Measurements from ENCODE around the gene ISLR2.
"Not testable (repeated sequence)": the region's sequence is repeated elsewhere in the genome, so short reads cannot be mapped to it uniquely, and the experiment has no call there.

ISLR2 gene

GRCh38 chr15:74157868-74158827 lies 27.8 kb downstream of the ISLR2 start:
- no peak for DNase-seq (ENCODE audit: low read depth)

DNA sequence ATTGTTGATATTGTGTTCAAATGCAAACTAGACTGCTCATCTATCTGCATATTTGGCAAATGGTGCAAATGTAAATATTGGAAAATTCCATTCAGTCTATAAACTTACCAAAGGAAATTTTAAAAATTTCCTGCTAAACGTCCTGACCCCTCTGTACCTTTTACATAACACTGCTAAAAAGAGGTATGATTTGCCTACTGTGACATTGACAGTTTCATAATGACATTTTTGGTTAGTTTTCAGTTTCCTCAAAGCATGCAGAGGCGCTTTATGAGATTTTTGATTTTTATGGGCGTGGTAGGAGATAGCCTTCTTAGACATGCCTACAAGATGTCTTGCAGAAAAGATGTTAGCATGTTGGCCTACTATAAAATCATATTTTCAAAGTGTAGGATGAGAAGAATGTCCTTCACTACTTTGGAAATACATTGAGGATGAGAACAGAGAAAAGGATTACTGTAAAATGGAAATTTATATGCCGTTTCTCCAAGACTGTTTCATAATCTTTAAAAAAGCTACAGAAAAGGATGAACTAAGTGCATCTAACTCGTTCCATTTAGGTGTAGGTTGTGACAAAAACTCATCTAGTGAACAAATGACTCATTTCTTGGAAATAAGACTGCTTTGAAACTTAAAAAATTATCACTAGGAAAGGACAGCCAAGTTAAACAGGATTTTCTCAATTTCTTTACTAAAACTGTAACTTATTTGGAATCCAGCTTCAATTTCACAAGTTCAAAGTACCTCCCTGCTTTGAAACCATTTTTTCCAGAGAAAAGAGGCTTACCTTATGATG lies 28.7 kb downstream of the ISLR2 start:
- DNase-seq (ENCODE audit: low read depth): no peak

- no peak for DNase-seq (ENCODE audit: low read depth)
These were observed 29.4 kb downstream of the ISLR2 start for GRCh38 chr15:74159773-74160172.

DNA sequence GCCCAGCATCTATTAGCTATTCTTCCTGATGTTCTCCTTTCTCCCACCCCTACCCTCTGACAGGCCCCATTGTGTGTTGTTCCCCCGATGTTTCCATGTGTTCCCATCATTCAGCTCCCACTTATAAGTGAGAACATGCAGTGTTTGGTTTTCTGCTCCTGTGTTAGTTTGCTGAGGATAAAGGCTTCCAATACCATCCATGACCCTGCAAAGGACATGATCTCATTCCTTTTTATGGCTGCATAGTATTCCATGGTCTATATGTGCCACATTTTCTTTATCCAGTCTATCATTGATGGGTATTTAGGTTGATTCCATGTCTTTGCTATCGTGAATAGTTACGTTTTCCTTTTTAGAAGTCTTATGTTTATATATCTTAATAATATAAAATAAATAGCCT lies 30.0 kb downstream of the ISLR2 start:
- DNase-seq (ENCODE audit: low read depth): not testable (repeated sequence)

- DNase-seq (ENCODE audit: low read depth): not testable (repeated sequence)
These were observed 31.8 kb downstream of the ISLR2 start for GRCh38 chr15:74162195-74162536.

- no peak for DNase-seq (ENCODE audit: low read depth)
These were observed 35.1 kb downstream of the ISLR2 start for GRCh38 chr15:74165461-74165860.

GRCh38 chr15:74167891-74168331 lies 37.5 kb downstream of the ISLR2 start:
- no peak for DNase-seq (ENCODE audit: low read depth)

- no peak for DNase-seq (ENCODE audit: low read depth)
These were observed 38.3 kb downstream of the ISLR2 start for GRCh38 chr15:74168711-74169126.

- DNase-seq (ENCODE audit: low read depth): no peak
These were observed 39.9 kb downstream of the ISLR2 start for GRCh38 chr15:74170071-74170844.

- DNase-seq (ENCODE audit: low read depth): no peak
These were observed 40.6 kb downstream of the ISLR2 start for GRCh38 chr15:74170875-74171578.

DNA sequence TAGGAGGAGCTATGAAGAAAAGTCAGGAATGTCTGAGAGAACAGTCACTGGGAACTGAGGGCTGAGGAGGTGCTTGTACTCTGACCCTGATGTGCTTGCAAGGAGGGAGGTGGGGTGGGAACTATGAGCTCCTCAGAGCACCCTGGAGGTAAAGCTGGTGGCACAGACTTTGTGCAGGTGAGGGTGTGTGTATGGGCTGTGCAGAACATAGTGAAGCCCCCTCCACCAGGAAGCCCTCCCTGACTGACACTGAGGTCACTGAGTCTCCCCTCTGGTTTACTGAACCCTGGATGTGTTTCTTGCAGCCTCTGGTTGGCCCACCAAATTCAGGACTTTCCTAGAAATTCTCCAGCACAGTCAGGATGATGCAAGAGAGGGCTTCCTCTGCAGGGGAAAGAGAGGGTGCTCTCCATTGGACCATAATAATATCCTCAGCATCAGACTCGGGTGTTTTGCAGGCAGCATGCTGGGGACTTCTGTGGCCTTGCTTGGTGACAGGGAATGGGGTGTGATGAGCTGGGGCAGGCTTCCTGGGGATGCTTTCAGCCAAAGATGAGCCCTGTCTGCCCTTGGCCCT lies 41.7 kb downstream of the ISLR2 start:
- no peak for DNase-seq (ENCODE audit: low read depth)

DNA sequence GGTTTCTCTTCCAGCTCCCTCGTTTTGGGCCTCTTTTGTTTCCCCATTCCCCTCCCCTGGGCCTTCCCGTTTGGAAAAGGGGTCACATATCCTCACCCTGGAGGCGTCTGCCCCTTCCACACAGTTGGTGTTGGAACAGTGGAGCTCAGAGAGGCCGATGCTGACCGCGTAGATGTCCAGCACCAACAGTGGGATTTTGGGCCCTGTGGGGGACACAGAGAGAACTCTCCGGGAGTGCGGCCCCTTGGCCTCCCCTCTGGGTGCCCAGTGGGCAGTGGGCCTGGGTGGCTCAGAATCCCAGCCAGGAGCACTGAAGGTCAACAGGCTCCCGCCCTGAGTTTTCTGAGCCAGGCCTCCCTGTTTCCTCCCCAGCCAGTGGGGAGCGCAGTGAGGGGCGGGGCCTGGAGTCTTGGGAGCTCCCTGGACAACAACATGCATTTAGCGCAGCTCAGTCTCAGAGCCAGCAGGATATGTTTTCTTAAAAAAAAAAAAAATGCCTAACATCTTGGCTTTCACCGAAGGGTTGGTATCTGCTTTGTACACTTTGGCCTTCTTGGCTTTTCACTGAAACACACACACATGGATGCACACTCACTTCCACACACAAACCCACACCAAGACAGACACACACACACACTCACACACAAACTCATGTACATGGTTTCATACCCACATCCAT lies 42.5 kb downstream of the ISLR2 start:
- DNase-seq (ENCODE audit: low read depth): no peak

DNA sequence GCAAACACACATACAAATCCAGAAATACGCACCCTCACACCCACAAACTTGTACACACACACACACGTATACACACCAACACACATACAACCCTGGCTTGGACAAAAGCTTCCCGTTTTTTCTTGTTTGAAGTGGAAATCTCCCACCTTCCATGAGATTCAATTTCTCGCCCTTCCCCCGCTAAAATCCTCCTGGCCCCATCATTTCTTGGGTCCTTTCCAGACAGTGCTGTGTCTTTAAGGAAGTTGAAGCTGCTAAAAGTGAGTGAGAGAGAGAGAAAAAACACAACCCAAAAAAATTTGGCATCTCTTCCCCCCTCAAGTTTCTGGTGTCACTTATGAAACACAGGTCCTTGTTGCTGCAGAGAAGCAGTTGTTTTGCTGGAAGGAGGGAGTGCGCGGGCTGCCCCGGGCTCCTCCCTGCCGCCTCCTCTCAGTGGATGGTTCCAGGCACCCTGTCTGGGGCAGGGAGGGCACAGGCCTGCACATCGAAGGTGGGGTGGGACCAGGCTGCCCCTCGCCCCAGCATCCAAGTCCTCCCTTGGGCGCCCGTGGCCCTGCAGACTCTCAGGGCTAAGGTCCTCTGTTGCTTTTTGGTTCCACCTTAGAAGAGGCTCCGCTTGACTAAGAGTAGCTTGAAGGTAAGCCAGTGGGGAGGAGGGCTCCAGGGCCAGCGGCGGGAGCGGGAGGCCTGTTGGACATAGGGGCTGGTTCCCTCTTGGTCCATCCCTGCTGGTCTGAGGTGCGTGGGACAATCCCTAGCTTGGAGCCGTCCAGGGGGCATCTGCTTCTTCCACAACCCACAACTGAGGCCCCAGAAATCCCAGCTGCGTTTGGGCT lies 43.2 kb downstream of the ISLR2 start, which contains the start of gene ISLR:
ISLR (plus strand) TSS at position 331 of the 839 bp plus-strand sequence. CDS start 1,149 bp downstream, outside the sequence.
- no peak for DNase-seq (ENCODE audit: low read depth)

DNA sequence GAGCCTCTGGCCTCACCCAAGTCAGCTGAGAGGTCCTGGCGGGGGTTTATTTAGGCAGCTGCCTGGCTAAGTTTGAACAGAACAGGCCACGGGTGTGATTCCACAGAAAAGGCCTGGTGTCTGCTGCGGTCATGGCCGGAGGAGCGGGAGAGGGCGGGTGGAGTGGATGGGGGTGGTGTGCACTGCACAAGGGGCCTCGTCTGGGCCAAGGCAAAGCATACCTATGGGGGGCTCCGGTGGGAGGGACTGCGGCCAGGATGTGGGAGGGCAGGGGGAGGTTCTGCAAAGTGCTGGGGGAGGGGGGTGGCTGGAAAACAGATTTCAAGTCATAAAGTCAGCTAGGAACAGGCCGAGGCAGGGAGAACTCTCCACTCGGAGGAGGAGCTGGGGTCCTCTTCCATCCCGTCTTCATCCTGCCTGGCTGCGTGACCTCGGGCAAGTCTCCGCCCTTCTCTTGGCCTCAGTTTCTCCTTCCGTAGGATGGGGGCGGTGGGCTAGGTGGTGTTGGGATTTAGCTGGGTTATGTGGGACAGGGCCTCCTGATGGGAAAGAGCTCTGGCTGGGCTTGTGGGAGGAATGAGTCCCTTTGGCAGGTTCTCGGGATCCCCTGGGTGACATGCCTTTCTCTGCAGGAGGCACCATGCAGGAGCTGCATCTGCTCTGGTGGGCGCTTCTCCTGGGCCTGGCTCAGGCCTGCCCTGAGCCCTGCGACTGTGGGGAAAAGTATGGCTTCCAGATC lies 44.0 kb downstream of the ISLR2 start:
- no peak for DNase-seq (ENCODE audit: low read depth)

GRCh38 chr15:74174958-74175253 lies 44.5 kb downstream of the ISLR2 start:
- DNase-seq (ENCODE audit: low read depth): no peak

GRCh38 chr15:74175271-74176191 lies 45.1 kb downstream of the ISLR2 start:
- no peak for DNase-seq (ENCODE audit: low read depth)

GRCh38 chr15:74176262-74177214 lies 46.2 kb downstream of the ISLR2 start:
- no peak for DNase-seq (ENCODE audit: low read depth)

All from stimulated activated CD4-positive, alpha-beta T cell treated with anti-CD3 and anti-CD28 coated beads, Interleukin-2, amount 100 ng/mL, for 4 hours (primary cell).